Common myeloid progenitor, CD34-positive (primary cell): ENCODE results near the gene HBM.
"Not testable (repeated sequence)": the region's sequence is repeated elsewhere in the genome, so short reads cannot be mapped to it uniquely, and the experiment has no call there.

Experiments used
- CTCF ChIA-PET: fragments of 350-600 bp; sonication (Branson Sonifier 250); formaldehyde crosslinking; loops from one replicate; lab custom pipeline; 2021; ENCODE audit warnings: antibody characterized with exemption; lab: Charles Lee
- POLR2A ChIA-PET: fragments of 350-600 bp; sonication (Branson Sonifier 250); formaldehyde crosslinking; loops from one replicate; lab custom pipeline; 2021; ENCODE audit warnings: antibody characterized with exemption; lab: Charles Lee
- DNase-seq, 3 donors: peaks; one replicate each; pipeline versions ENCODE4 v3.0.0 to v3.0.0-alpha.2; 2013
- H3K27ac ChIP-seq, 2 experiments: 1 replicate in 1 of 2; 2 replicates in 1 of 2; pipeline ENCODE4 v1.7.0; 2013; ENCODE audit warnings: inconsistent platforms in 2 of 2, low read length in 2 of 2, mild to moderate bottlenecking in 2 of 2, low read depth in 1 of 2, moderate library complexity in 1 of 2; ENCODE audit not compliant: severe bottlenecking in 2 of 2, insufficient read depth in 1 of 2, poor library complexity in 1 of 2
- H3K27me3 ChIP-seq, 5 experiments: replicated peaks in 2 of 5; 1 replicate in 3 of 5; 2 replicates in 2 of 5; pipeline versions ENCODE4 v1.6.1 to v1.7.0; 2013; ENCODE audit warnings: low read length in 4 of 5, mild to moderate bottlenecking in 2 of 5, moderate library complexity in 2 of 5, inconsistent platforms in 1 of 5; ENCODE audit not compliant: insufficient read depth in 5 of 5, control insufficient read depth in 4 of 5
- H3K36me3 ChIP-seq, 4 experiments: 1 replicate in 2 of 4; 2 replicates in 2 of 4; pipeline versions ENCODE4 v1.6.1 to v1.7.0; 2013; ENCODE audit warnings: low read length in 3 of 4, control low read depth in 1 of 4, mild to moderate bottlenecking in 1 of 4; ENCODE audit not compliant: control insufficient read depth in 4 of 4, insufficient read depth in 4 of 4
- H3K4me1 ChIP-seq, 4 experiments: 1 replicate in 3 of 4; 2 replicates in 1 of 4; pipeline versions ENCODE4 v1.6.1 to v1.7.1; 2013; ENCODE audit warnings: low read length in 3 of 4, mild to moderate bottlenecking in 3 of 4, control low read depth in 1 of 4, inconsistent platforms in 1 of 4, moderate library complexity in 1 of 4; ENCODE audit not compliant: control insufficient read depth in 4 of 4, insufficient read depth in 4 of 4; ENCODE audit errors: control extremely low read depth in 1 of 4
- H3K4me3 ChIP-seq, 7 experiments: 1 replicate in 4 of 7; 2 replicates in 3 of 7; pipeline versions ENCODE4 v1.5.1 to v1.7.0; 2013; ENCODE audit warnings: mild to moderate bottlenecking in 7 of 7, low read length in 6 of 7, moderate library complexity in 6 of 7, inconsistent platforms in 2 of 7, low read depth in 2 of 7, control low read depth in 1 of 7; ENCODE audit not compliant: insufficient read depth in 4 of 7, control insufficient read depth in 1 of 7; ENCODE audit errors: extremely low read depth in 1 of 7
- H3K9me3 ChIP-seq, 5 experiments: 1 replicate in 4 of 5; 2 replicates in 1 of 5; pipeline versions ENCODE4 v1.6.1 to v1.7.1; 2013; ENCODE audit warnings: low read length in 4 of 5, mild to moderate bottlenecking in 2 of 5, inconsistent platforms in 1 of 5, low read depth in 1 of 5, moderate library complexity in 1 of 5; ENCODE audit not compliant: control insufficient read depth in 4 of 5, insufficient read depth in 2 of 5; ENCODE audit errors: control extremely low read depth in 1 of 5
- WGBS: methylation state at CpG from one replicate; pipeline ENCODE4 v1.1.5; 2013; ENCODE audit not compliant: insufficient coverage; 5-methylcytosine and 5-hydroxymethylcytosine counted together

The HBM gene

GRCh38 chr16:203246-203645 is 37.5 kb downstream of the HBM start:
- no peak overlapping the region for H3K27ac ChIP-seq
- H3K36me3 ChIP-seq, result peaks cover 32 to 77% (median 49%) of the 10 kb centered on the region in 4 experiments
- no peak overlapping the region for H3K4me3 ChIP-seq
- H3K9me3 ChIP-seq, result no peaks in the 10 kb centered on the region
- no peak for DNase-seq
- POLR2A ChIA-PET, result no interaction called here
- no peaks in the 10 kb centered on the region for H3K4me1 ChIP-seq
- WGBS, result 97% methylated on average over 4 of the region's 4 CpGs
- CTCF ChIA-PET, result no interaction called here
- no peaks in the 10 kb centered on the region for H3K27me3 ChIP-seq

DNA sequence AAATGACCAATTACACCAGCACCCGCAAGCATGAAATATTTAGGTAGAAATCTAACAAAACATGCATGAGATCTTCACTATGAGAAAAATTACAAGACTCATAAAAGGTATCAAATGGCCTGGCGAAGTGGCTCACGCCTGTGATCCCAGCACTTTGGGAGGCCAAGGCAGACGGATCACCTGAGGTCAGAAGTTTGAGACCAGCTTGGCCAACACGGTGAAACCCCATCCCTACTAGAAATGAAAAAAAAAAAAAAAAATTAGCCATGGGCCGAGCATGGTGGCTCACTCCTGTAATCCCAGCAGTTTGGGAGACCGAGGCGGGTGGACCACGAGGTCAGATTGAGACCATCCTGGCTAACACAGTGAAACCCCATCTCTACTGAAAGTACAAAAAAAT is 38.3 kb downstream of the HBM start:
- H3K4me1 ChIP-seq, H3K27ac ChIP-seq, H3K4me3 ChIP-seq, POLR2A ChIA-PET, DNase-seq, H3K27me3 ChIP-seq, H3K9me3 ChIP-seq: not testable (repeated sequence)
- CTCF ChIA-PET, result interaction anchor here (1.2 kb wide), 2 partner anchors 15 to 16 kb away, joined by 3 read pairs; no protein-coding TSS in a partner anchor
- peaks cover 30 to 77% (median 45%) of the 10 kb centered on the region in 4 experiments for H3K36me3 ChIP-seq
- WGBS, result 100% methylated on average over 1 of the region's 9 CpGs

GRCh38 chr16:209359-209758 is 43.6 kb downstream of the HBM start:
- H3K4me3 ChIP-seq, H3K27ac ChIP-seq, DNase-seq, H3K27me3 ChIP-seq, H3K9me3 ChIP-seq, POLR2A ChIA-PET, H3K4me1 ChIP-seq: not testable (repeated sequence)
- CTCF ChIA-PET, result interaction anchor here (0.8 to 1.6 kb wide), 3 partner anchors 10 to 164 kb away, joined by 3 to 6 read pairs (median 3); no protein-coding TSS in a partner anchor
- WGBS, result 100% methylated on average over 2 of the region's 4 CpGs
- peaks cover 25 to 87% (median 62%) of the 10 kb centered on the region in 4 experiments for H3K36me3 ChIP-seq

DNA sequence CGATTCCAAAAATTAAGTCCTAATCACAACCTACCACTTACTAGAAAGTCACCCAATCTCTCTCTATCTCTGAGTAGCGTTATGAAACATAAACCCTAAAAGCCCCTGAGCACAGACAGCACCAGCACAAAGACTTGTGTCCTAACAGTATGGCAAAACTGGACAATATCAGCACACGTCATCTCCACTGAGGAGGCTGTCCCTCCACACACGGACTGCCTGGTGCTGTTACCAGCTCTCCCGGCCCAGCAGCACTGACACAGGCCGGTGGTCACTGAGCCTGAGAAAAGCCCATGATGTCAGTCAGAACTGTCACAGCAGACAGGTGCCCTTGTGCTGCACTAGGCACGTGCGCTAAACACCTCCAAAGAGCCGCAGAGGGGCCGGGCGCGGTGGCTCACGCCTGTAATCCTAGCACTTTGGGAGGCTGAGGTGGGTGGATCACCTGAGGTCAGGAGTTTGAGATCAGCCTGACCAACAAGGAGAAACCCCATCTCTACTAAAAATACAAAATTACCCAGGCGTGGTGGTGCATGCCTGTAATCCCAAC is 45.9 kb downstream of the HBM start:
- H3K4me1 ChIP-seq, DNase-seq, H3K4me3 ChIP-seq, H3K27ac ChIP-seq, H3K27me3 ChIP-seq, H3K9me3 ChIP-seq: not testable (repeated sequence)
- H3K36me3 ChIP-seq, result peaks cover 17 to 86% (median 51%) of the 10 kb centered on the region in 4 experiments
- ChIA-PET CTCF (interaction anchor here (1.0 kb wide), 1 partner anchor 31 kb away, joined by 3 read pairs; the partner anchor contains the start of gene HBQ1), POLR2A (interaction anchor here (0.7 kb wide), 1 partner anchor 23 kb away, joined by 3 read pairs; no protein-coding TSS in a partner anchor)
- 95% methylated on average over 11 of the region's 14 CpGs for WGBS

GRCh38 chr16:212999-213398 is 47.2 kb downstream of the HBM start:
- ChIA-PET POLR2A (no interaction called here), CTCF (interaction anchor here (0.6 to 2.2 kb wide), 3 partner anchors 12 to 185 kb away, joined by 3 to 11 read pairs (median 4); no protein-coding TSS in a partner anchor)
- H3K9me3 ChIP-seq, result no peaks in the 10 kb centered on the region
- no peaks in the 10 kb centered on the region for H3K27me3 ChIP-seq
- no peak overlapping the region for H3K27ac ChIP-seq
- no CpG with 5 or more reads among the region's 3 CpGs for WGBS
- no peak for DNase-seq
- no peak overlapping the region for H3K4me3 ChIP-seq
- H3K4me1 ChIP-seq, result no peaks in the 10 kb centered on the region
- peaks cover 15 to 85% (median 50%) of the 10 kb centered on the region in 4 experiments for H3K36me3 ChIP-seq
